GM23338 (cell line): Measurements from ENCODE around the gene CDC42EP5. TPM values are rescaled to one million over a fixed set of nuclear protein-coding genes. Genes with fewer than 3 reads are reported as not detected.

ENCODE experiments used
- ATAC-seq: fragments of 200-7000 bp; cut with Tn5 transposase; 3 replicates; pipeline ENCODE4 v1.9.1; 2020
- DNase-seq: peaks from one replicate; pipeline ENCODE4 v3.0.0-alpha.2; 2015; ENCODE audit warnings: low spot score
- H2AFZ ChIP-seq: fragments of 200-600 bp; sonication (generic); 2 replicates; pipeline ENCODE4 v1.8.0; 2016; ENCODE audit warnings: antibody characterized with exemption, mild to moderate bottlenecking, moderate library complexity
- H3F3A ChIP-seq: fragments of 200-600 bp; sonication (generic); replicated peaks from 2 replicates; pipeline ENCODE4 v1.8.0; 2017; ENCODE audit warnings: antibody characterized with exemption, mixed run types, low read depth
- H3K27ac ChIP-seq: fragments of 200-600 bp; sonication (generic); 2 replicates; pipeline ENCODE4 v1.6.1; 2016; ENCODE audit warnings: low read depth
- H3K27me3 ChIP-seq: fragments of 200-600 bp; sonication (generic); 2 replicates; pipeline ENCODE4 v1.8.0; 2016; ENCODE audit warnings: mild to moderate bottlenecking, mixed run types, moderate library complexity; ENCODE audit not compliant: insufficient read depth
- H3K36me3 ChIP-seq: fragments of 200-600 bp; sonication (generic); 2 replicates; pipeline ENCODE4 v1.8.0; 2016; ENCODE audit warnings: mild to moderate bottlenecking; ENCODE audit not compliant: insufficient read depth
- H3K4me1 ChIP-seq: fragments of 200-600 bp; sonication (generic); 2 replicates; pipeline ENCODE4 v1.8.0; 2016; ENCODE audit warnings: mild to moderate bottlenecking, moderate library complexity; ENCODE audit not compliant: insufficient read depth
- H3K4me2 ChIP-seq: fragments of 200-600 bp; sonication (generic); 2 replicates; pipeline ENCODE4 v1.7.1; 2017; ENCODE audit warnings: mixed run types
- H3K4me3 ChIP-seq: fragments of 200-600 bp; sonication (generic); 2 replicates; pipeline ENCODE4 v1.6.1; 2016; ENCODE audit warnings: mixed run types
- H3K79me2 ChIP-seq: fragments of 200-600 bp; sonication (generic); replicated peaks from 2 replicates; pipeline ENCODE4 v1.8.0; 2017; ENCODE audit warnings: mild to moderate bottlenecking; ENCODE audit not compliant: insufficient read depth
- H3K9me2 ChIP-seq: fragments of 200-600 bp; sonication (generic); 2 replicates; pipeline ENCODE4 v1.8.0; 2017; ENCODE audit not compliant: insufficient read depth
- H4K20me1 ChIP-seq: fragments of 200-600 bp; sonication (generic); replicated peaks from 2 replicates; pipeline ENCODE4 v1.8.0; 2017; ENCODE audit warnings: mild to moderate bottlenecking; ENCODE audit not compliant: insufficient read depth
- H3K27ac Mint-ChIP-seq: 2 replicates; pipeline ENCODE4 v1.8.0; 2020; ENCODE audit warnings: inconsistent platforms, mild to moderate bottlenecking, moderate library complexity, mixed read lengths
- H3K27me3 Mint-ChIP-seq: 3 replicates; pipeline ENCODE4 v1.8.0; 2022; ENCODE audit warnings: low read depth, mild to moderate bottlenecking, moderate library complexity, mixed read lengths, inconsistent platforms; ENCODE audit not compliant: insufficient read depth, poor library complexity
- H3K36me3 Mint-ChIP-seq: 3 replicates; pipeline ENCODE4 v1.8.0; 2021; ENCODE audit warnings: low read depth, mild to moderate bottlenecking, inconsistent platforms, moderate library complexity, mixed read lengths
- H3K4me1 Mint-ChIP-seq: 3 replicates; pipeline ENCODE4 v1.8.0; 2020; ENCODE audit warnings: mild to moderate bottlenecking, inconsistent platforms, mixed read lengths
- H3K4me3 Mint-ChIP-seq: 3 replicates; pipeline ENCODE4 v1.8.0; 2021; ENCODE audit warnings: moderate library complexity, mild to moderate bottlenecking, inconsistent platforms, mixed read lengths
- H3K9me3 Mint-ChIP-seq: 3 replicates; pipeline ENCODE4 v1.8.0; 2020; ENCODE audit warnings: moderate library complexity, mild to moderate bottlenecking, inconsistent platforms, mixed read lengths
- CREB1 ChIP-seq: fragments of 250-450 bp; sonication (Bioruptor Pico); IDR thresholded peaks from 2 replicates; pipeline ENCODE4 v1.5.0; 2020; ENCODE audit warnings: low read depth, mild to moderate bottlenecking, moderate library complexity
- EZH2 ChIP-seq: fragments of 200-600 bp; sonication (generic); IDR thresholded peaks from one replicate; pipeline ENCODE4 v1.8.0; 2017; ENCODE audit warnings: antibody characterized with exemption, mild to moderate bottlenecking, low read depth; ENCODE audit not compliant: unreplicated experiment
- EZH2phosphoT487 ChIP-seq: fragments of 200-600 bp; sonication (generic); IDR thresholded peaks from one replicate; pipeline ENCODE4 v1.8.1; 2018; ENCODE audit warnings: antibody characterized with exemption; ENCODE audit not compliant: unreplicated experiment
- JUNB ChIP-seq: IDR thresholded peaks from one replicate; pipeline ENCODE4 v1.6.1; 2016; ENCODE audit warnings: antibody characterized with exemption; ENCODE audit not compliant: unreplicated experiment
- NANOG ChIP-seq: IDR thresholded peaks from 2 replicates; pipeline ENCODE4 v1.6.1; 2016; ENCODE audit warnings: antibody characterized with exemption, borderline replicate concordance
- POLR2AphosphoS5 ChIP-seq: IDR thresholded peaks from 2 replicates; pipeline ENCODE4 v1.6.1; 2016; ENCODE audit warnings: antibody characterized with exemption, low read depth
- ZNF331 ChIP-seq: fragments of 250-450 bp; sonication (Bioruptor Pico); IDR thresholded peaks from 2 replicates; pipeline ENCODE4 v1.5.0; 2020; ENCODE audit warnings: low read depth, mild to moderate bottlenecking, moderate library complexity
- ZNF462 ChIP-seq: fragments of 250-450 bp; sonication (Bioruptor Pico); IDR thresholded peaks from 2 replicates; pipeline ENCODE4 v1.5.0; 2020; ENCODE audit warnings: mild to moderate bottlenecking, moderate library complexity
- polyA plus RNA-seq: library from polyadenylated mRNA; unstranded; fragments of >200 nt; fragmentation: Nextera tagmentation; extraction: Ambion mirVana; gene quantifications from 2 replicates; pipeline ENCODE4 v1.2.1, GENCODE V29; 2016
- total RNA-seq: library from RNA; depleted of rRNA; stranded (reverse); fragments of >200 nt; shearing (Covaris generic); gene quantifications from 2 replicates; pipeline ENCODE4 v1.2.3, GENCODE V29; 2014
- TF ChIP-seq, protein P1 (sequence below): IDR thresholded peaks from one replicate; pipeline ENCODE4 v1.6.1; 2018; ENCODE audit warnings: antibody characterized with exemption; ENCODE audit not compliant: unreplicated experiment

Gene CDC42EP5
- total and polyA plus RNA-seq, 2 experiments from 2014 or later: 1.4 to 3.4 TPM

- Histone ChIP-seq H3K36me3 (no peaks in the 10 kb centered on the region), H3K4me2 (no peak overlapping the region), H2AFZ (no peak overlapping the region), H3K27ac (no peak overlapping the region), H3K79me2 (no peaks in the 10 kb centered on the region), H4K20me1 (no peaks in the 10 kb centered on the region), H3K9me2 (no peaks in the 10 kb centered on the region), H3K4me3 (no peak overlapping the region), H3K27me3 (no peaks in the 10 kb centered on the region), H3K4me1 (no peaks in the 10 kb centered on the region), H3F3A (no peaks in the 10 kb centered on the region)
- peaks cover 55% of the 10 kb centered on the region for H3K9me3 Mint-ChIP-seq
- H3K27me3 Mint-ChIP-seq: peaks cover 2% of the 10 kb centered on the region
- no peak for TF ChIP-seq JUNB
- no peak for TF ChIP-seq CREB1 (CRISPR knock-in tag)
- no peak for TF ChIP-seq EZH2phosphoT487
- TF ChIP-seq EZH2: no peak
- no peak for TF ChIP-seq ZNF331 (CRISPR knock-in tag)
- no peak for TF ChIP-seq ZNF462
- ATAC-seq (no peak), DNase-seq (no peak)
- no peak overlapping the region for H3K4me3 Mint-ChIP-seq
- peaks cover 3% of the 10 kb centered on the region; the same call in 1 of the 3 replicates for H3K4me1 Mint-ChIP-seq
- peaks cover 11% of the 10 kb centered on the region; the same call in 1 of the 3 replicates for H3K36me3 Mint-ChIP-seq
- H3K27ac Mint-ChIP-seq: no peak overlapping the region
These were observed 11.4 kb upstream of the CDC42EP5 start for GRCh38 chr19:54484451-54484850.

- H4K20me1 ChIP-seq: no peaks in the 10 kb centered on the region
- no peak for DNase-seq
- Mint-ChIP-seq H3K27me3 (peaks cover 9% of the 10 kb centered on the region), H3K9me3 (peaks cover 42% of the 10 kb centered on the region), H3K4me1 (peaks cover 7% of the 10 kb centered on the region; the same call in 1 of the 3 replicates), H3K27ac (no peak overlapping the region), H3K36me3 (peaks cover 6% of the 10 kb centered on the region; the same call in 1 of the 3 replicates), H3K4me3 (no peak overlapping the region)
- H3K4me1 ChIP-seq: no peaks in the 10 kb centered on the region
- H2AFZ ChIP-seq: no peak overlapping the region
- no peaks in the 10 kb centered on the region for H3K9me2 ChIP-seq
- H3K4me3 ChIP-seq: no peak overlapping the region
- H3K27ac ChIP-seq: no peak overlapping the region
- no peaks in the 10 kb centered on the region for H3K36me3 ChIP-seq
- H3K79me2 ChIP-seq: no peaks in the 10 kb centered on the region
- no peaks in the 10 kb centered on the region for H3K27me3 ChIP-seq
- H3F3A ChIP-seq: no peaks in the 10 kb centered on the region
- no peak for ATAC-seq
- no peak overlapping the region for H3K4me2 ChIP-seq
- TF ChIP-seq ZNF331 (CRISPR knock-in tag) (no peak), NANOG (no peak), CREB1 (CRISPR knock-in tag) (no peak), JUNB (no peak), POLR2AphosphoS5 (no peak)
- TF ChIP-seq, protein P1, sequence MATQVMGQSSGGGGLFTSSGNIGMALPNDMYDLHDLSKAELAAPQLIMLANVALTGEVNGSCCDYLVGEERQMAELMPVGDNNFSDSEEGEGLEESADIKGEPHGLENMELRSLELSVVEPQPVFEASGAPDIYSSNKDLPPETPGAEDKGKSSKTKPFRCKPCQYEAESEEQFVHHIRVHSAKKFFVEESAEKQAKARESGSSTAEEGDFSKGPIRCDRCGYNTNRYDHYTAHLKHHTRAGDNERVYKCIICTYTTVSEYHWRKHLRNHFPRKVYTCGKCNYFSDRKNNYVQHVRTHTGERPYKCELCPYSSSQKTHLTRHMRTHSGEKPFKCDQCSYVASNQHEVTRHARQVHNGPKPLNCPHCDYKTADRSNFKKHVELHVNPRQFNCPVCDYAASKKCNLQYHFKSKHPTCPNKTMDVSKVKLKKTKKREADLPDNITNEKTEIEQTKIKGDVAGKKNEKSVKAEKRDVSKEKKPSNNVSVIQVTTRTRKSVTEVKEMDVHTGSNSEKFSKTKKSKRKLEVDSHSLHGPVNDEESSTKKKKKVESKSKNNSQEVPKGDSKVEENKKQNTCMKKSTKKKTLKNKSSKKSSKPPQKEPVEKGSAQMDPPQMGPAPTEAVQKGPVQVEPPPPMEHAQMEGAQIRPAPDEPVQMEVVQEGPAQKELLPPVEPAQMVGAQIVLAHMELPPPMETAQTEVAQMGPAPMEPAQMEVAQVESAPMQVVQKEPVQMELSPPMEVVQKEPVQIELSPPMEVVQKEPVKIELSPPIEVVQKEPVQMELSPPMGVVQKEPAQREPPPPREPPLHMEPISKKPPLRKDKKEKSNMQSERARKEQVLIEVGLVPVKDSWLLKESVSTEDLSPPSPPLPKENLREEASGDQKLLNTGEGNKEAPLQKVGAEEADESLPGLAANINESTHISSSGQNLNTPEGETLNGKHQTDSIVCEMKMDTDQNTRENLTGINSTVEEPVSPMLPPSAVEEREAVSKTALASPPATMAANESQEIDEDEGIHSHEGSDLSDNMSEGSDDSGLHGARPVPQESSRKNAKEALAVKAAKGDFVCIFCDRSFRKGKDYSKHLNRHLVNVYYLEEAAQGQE: no peak
These were observed 9.8 kb upstream of the CDC42EP5 start for GRCh38 chr19:54482889-54483288.
